Neural cell (in vitro differentiated cells): ENCODE results near the gene ATP4B.

Experiments
- EZH2 ChIP-seq: fragments of 200-600, 300-800 bp; shearing (Covaris generic), sonication (generic); IDR thresholded peaks from 2 replicates; pipeline ENCODE4 v1.6.1; 2014; ENCODE audit warnings: antibody characterized with exemption, low read length, borderline replicate concordance, mild to moderate bottlenecking; ENCODE audit not compliant: insufficient read depth, poor library complexity, severe bottlenecking
- TF ChIP-seq, protein P1 (sequence below): fragments of 450-650 bp; IDR thresholded peaks from 2 replicates; pipeline ENCODE4 v1.5.1; 2014; ENCODE audit warnings: antibody characterized with exemption, mild to moderate bottlenecking, moderate library complexity; ENCODE audit not compliant: poor library complexity, severe bottlenecking
- TF ChIP-seq, protein P2 (sequence below): IDR thresholded peaks from 2 replicates; pipeline ENCODE4 v1.6.1; 2012; ENCODE audit warnings: borderline replicate concordance

DNA sequence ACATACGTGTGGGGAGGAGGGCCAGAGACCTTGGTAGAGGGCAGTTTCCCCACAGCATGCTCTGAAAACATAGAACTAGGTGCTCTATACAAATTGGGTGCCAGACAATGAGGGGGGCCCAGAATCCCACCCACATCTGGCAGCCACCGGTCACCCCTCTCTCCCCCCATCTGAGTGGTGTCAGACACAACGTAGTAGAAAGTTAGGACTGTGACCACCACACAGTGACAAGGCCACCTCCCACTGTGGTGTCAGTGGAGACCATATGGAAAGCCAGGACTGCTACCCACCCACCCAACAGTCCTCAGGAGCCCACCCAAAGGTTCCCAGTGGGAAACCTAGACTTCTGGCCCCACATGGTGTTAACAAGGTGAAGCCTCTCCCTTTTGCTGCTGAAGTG lies 2.1 kb upstream of the ATP4B start:
- TF ChIP-seq, protein P1, sequence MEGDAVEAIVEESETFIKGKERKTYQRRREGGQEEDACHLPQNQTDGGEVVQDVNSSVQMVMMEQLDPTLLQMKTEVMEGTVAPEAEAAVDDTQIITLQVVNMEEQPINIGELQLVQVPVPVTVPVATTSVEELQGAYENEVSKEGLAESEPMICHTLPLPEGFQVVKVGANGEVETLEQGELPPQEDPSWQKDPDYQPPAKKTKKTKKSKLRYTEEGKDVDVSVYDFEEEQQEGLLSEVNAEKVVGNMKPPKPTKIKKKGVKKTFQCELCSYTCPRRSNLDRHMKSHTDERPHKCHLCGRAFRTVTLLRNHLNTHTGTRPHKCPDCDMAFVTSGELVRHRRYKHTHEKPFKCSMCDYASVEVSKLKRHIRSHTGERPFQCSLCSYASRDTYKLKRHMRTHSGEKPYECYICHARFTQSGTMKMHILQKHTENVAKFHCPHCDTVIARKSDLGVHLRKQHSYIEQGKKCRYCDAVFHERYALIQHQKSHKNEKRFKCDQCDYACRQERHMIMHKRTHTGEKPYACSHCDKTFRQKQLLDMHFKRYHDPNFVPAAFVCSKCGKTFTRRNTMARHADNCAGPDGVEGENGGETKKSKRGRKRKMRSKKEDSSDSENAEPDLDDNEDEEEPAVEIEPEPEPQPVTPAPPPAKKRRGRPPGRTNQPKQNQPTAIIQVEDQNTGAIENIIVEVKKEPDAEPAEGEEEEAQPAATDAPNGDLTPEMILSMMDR = no peak
- TF ChIP-seq, protein P2, sequence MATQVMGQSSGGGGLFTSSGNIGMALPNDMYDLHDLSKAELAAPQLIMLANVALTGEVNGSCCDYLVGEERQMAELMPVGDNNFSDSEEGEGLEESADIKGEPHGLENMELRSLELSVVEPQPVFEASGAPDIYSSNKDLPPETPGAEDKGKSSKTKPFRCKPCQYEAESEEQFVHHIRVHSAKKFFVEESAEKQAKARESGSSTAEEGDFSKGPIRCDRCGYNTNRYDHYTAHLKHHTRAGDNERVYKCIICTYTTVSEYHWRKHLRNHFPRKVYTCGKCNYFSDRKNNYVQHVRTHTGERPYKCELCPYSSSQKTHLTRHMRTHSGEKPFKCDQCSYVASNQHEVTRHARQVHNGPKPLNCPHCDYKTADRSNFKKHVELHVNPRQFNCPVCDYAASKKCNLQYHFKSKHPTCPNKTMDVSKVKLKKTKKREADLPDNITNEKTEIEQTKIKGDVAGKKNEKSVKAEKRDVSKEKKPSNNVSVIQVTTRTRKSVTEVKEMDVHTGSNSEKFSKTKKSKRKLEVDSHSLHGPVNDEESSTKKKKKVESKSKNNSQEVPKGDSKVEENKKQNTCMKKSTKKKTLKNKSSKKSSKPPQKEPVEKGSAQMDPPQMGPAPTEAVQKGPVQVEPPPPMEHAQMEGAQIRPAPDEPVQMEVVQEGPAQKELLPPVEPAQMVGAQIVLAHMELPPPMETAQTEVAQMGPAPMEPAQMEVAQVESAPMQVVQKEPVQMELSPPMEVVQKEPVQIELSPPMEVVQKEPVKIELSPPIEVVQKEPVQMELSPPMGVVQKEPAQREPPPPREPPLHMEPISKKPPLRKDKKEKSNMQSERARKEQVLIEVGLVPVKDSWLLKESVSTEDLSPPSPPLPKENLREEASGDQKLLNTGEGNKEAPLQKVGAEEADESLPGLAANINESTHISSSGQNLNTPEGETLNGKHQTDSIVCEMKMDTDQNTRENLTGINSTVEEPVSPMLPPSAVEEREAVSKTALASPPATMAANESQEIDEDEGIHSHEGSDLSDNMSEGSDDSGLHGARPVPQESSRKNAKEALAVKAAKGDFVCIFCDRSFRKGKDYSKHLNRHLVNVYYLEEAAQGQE = no peak
- TF ChIP-seq EZH2 = no peak
